DND-41 (cell line): ENCODE results near the gene PNPLA2.

Experiments
- ATAC-seq: fragments of 200-7000 bp; cut with Tn5 transposase; 3 replicates; pipeline ENCODE4 v1.9.1; 2021; ENCODE audit warnings: low read depth; ENCODE audit not compliant: insufficient read depth
- DNase-seq: peaks from one replicate; pipeline ENCODE4 v3.0.0-alpha.2; 2020
- H2AFZ ChIP-seq: 2 replicates; pipeline ENCODE4 v1.6.0; 2012; ENCODE audit warnings: low read depth, low read length
- H3K27ac ChIP-seq: 2 replicates; pipeline ENCODE4 v1.5.1; 2012; ENCODE audit warnings: low read length, inconsistent platforms
- H3K27me3 ChIP-seq: fragments of 200-600 bp; sonication (generic); 2 replicates; pipeline ENCODE4 v1.6.0; 2012; ENCODE audit warnings: low read length, mild to moderate bottlenecking, inconsistent platforms; ENCODE audit not compliant: insufficient read depth, poor library complexity
- H3K36me3 ChIP-seq: 2 replicates; pipeline ENCODE4 v1.5.1; 2012; ENCODE audit warnings: low read length, inconsistent platforms; ENCODE audit not compliant: insufficient read depth
- H3K4me1 ChIP-seq: 2 replicates; pipeline ENCODE4 v1.5.1; 2012; ENCODE audit warnings: mild to moderate bottlenecking, low read length; ENCODE audit not compliant: insufficient read depth
- H3K4me2 ChIP-seq: 2 replicates; pipeline ENCODE4 v1.6.0; 2012; ENCODE audit warnings: mild to moderate bottlenecking, moderate library complexity, low read length, inconsistent platforms; ENCODE audit not compliant: insufficient read depth
- H3K4me3 ChIP-seq, 2 experiments: fragments of 200-600 bp in 1 of 2; shearing (Covaris generic) in 1 of 2; 2 replicates each; pipeline ENCODE4 v1.5.1; 2012 to 2016; ENCODE audit warnings: inconsistent platforms in 2 of 2, low read length in 2 of 2, mild to moderate bottlenecking in 2 of 2, low read depth in 1 of 2, moderate library complexity in 1 of 2
- H3K79me2 ChIP-seq: 2 replicates; pipeline ENCODE4 v1.6.0; 2012; ENCODE audit warnings: low read length, inconsistent platforms; ENCODE audit not compliant: insufficient read depth
- H3K9ac ChIP-seq: 2 replicates; pipeline ENCODE4 v1.6.0; 2012; ENCODE audit warnings: low read depth, mild to moderate bottlenecking, inconsistent platforms, low read length, moderate library complexity
- H3K9me3 ChIP-seq: 2 replicates; pipeline ENCODE4 v1.5.1; 2012; ENCODE audit warnings: low read length, moderate library complexity, mild to moderate bottlenecking, inconsistent platforms; ENCODE audit not compliant: insufficient read depth, severe bottlenecking
- H4K20me1 ChIP-seq: 2 replicates; pipeline ENCODE4 v1.6.0; 2012; ENCODE audit warnings: low read length; ENCODE audit not compliant: insufficient read depth
- CTCF ChIP-seq: IDR thresholded peaks from 2 replicates; pipeline ENCODE4 v1.5.1; 2012; ENCODE audit warnings: borderline replicate concordance, low read length, moderate library complexity, mild to moderate bottlenecking; ENCODE audit not compliant: poor library complexity, severe bottlenecking; ENCODE audit errors: extremely low read depth
- EZH2 ChIP-seq: IDR thresholded peaks from 3 replicates; pipeline ENCODE4 v1.6.1; 2012; ENCODE audit warnings: borderline replicate concordance, low read depth, mild to moderate bottlenecking, moderate library complexity, low read length, inconsistent platforms; ENCODE audit not compliant: severe bottlenecking

PNPLA2 gene

GRCh38 chr11:863023-863909 is 44.6 kb downstream of the PNPLA2 start:
- 0 out of 3 replicates have a peak, but pooled peaks have one; percentile 3 for ATAC-seq
- TF ChIP-seq CTCF (no peak), EZH2 (no peak)
- H3K79me2 ChIP-seq: no peaks in the 10 kb centered on the region

DNA sequence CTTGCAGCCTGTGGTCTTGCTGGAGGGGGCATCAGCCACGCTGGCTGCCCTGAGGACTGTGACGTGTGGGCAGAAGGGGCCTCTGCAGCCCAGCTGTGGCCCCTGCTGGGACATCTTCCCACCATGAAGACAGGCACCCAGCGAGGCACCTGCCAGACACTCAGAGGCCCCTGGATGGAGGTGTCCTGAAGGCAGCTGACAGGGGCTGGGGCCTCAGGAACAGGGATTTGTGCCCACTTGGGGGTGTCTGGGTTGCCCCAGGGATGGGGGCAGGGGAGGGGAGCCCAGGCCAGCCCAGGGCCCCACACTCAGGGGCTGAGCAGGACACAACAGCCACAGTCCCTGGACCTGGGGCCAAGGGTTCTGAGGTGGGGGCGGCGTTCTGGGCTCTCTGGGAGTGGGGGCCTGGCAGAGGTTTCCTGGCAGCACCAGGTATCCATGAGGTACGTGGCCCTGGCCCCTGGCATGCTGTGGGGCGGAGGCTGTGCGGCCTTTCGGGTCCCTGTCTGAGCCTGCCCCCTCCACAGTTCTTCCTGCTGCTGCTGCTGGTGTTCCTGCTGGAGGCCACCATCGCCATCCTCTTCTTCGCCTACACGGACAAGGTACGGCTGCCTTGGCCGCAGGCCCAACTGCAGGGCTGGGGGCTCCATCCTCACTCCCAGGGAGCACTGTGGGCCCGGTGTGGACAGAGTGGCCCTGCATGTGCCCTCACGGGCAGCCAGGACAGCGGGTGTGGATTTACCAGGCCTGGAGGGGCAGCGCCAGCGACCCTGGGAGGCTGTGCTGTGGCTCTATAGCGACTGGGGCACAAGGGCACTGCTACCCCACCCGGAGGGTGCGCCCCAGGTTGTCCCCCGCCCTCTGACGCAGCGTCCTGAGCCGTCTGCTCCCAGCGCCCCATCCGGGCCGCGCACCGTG is 45.5 kb downstream of the PNPLA2 start:
- no peak overlapping the region for H3K9ac ChIP-seq
- H3K4me1 ChIP-seq: no peaks in the 10 kb centered on the region
- no peaks in the 10 kb centered on the region for H3K27me3 ChIP-seq
- ATAC-seq (peak; percentile 2; the same call in 1 of the 3 replicates), DNase-seq (no peak)
- no peaks in the 10 kb centered on the region for H3K79me2 ChIP-seq
- H3K4me2 ChIP-seq: no peak overlapping the region
- no peak overlapping the region for H3K4me3 ChIP-seq
- no peaks in the 10 kb centered on the region for H3K9me3 ChIP-seq
- H3K27ac ChIP-seq: no peak overlapping the region
- H3K36me3 ChIP-seq: peaks cover 10% of the 10 kb centered on the region
- peaks cover 19% of the 10 kb centered on the region; the same call in 1 of the 2 replicates for H4K20me1 ChIP-seq
- H2AFZ ChIP-seq: no peak overlapping the region
- no peak for TF ChIP-seq CTCF

More at GRCh38 chr11:863023-863909, 44.6 kb downstream of the PNPLA2 start:
- H4K20me1 ChIP-seq: peaks cover 15% of the 10 kb centered on the region; the same call in 1 of the 2 replicates
- no peaks in the 10 kb centered on the region for H3K4me1 ChIP-seq
- H3K27me3 ChIP-seq: no peaks in the 10 kb centered on the region
- peaks cover 3% of the 10 kb centered on the region; the same call in 1 of the 2 replicates for H3K36me3 ChIP-seq
- no peak overlapping the region for H3K27ac ChIP-seq
- no peak overlapping the region for H3K4me3 ChIP-seq
- H2AFZ ChIP-seq: no peak overlapping the region
- H3K9ac ChIP-seq: no peak overlapping the region
- H3K4me2 ChIP-seq: no peak overlapping the region
- DNase-seq: no peak
- no peaks in the 10 kb centered on the region for H3K9me3 ChIP-seq

GRCh38 chr11:864898-865297 is 46.2 kb downstream of the PNPLA2 start:
- DNase-seq (no peak), ATAC-seq (no peak)
- Histone ChIP-seq H3K79me2 (no peaks in the 10 kb centered on the region), H3K4me3 (no peak overlapping the region), H3K27me3 (no peaks in the 10 kb centered on the region), H3K4me1 (no peaks in the 10 kb centered on the region), H2AFZ (no peak overlapping the region), H3K4me2 (no peak overlapping the region), H3K27ac (no peak overlapping the region), H3K9ac (no peak overlapping the region), H3K36me3 (peaks cover 17% of the 10 kb centered on the region), H4K20me1 (peaks cover 19% of the 10 kb centered on the region), H3K9me3 (no peaks in the 10 kb centered on the region)
- TF ChIP-seq CTCF (no peak), EZH2 (no peak)
